GM12801 (cell line): Measurements from ENCODE around the gene SCYGR5.

Experiments used
- TF ChIP-seq, protein P1 (sequence below): IDR thresholded peaks from one replicate; pipeline ENCODE4 v1.5.1; 2011; ENCODE audit warnings: control low read depth; ENCODE audit not compliant: insufficient read length; ENCODE audit errors: extremely low read depth

Gene SCYGR5

GRCh38 chr2:227630322-227630721, 36.3 kb upstream of the SCYGR5 start:
- TF ChIP-seq, protein P1, sequence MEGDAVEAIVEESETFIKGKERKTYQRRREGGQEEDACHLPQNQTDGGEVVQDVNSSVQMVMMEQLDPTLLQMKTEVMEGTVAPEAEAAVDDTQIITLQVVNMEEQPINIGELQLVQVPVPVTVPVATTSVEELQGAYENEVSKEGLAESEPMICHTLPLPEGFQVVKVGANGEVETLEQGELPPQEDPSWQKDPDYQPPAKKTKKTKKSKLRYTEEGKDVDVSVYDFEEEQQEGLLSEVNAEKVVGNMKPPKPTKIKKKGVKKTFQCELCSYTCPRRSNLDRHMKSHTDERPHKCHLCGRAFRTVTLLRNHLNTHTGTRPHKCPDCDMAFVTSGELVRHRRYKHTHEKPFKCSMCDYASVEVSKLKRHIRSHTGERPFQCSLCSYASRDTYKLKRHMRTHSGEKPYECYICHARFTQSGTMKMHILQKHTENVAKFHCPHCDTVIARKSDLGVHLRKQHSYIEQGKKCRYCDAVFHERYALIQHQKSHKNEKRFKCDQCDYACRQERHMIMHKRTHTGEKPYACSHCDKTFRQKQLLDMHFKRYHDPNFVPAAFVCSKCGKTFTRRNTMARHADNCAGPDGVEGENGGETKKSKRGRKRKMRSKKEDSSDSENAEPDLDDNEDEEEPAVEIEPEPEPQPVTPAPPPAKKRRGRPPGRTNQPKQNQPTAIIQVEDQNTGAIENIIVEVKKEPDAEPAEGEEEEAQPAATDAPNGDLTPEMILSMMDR, result no peak

DNA sequence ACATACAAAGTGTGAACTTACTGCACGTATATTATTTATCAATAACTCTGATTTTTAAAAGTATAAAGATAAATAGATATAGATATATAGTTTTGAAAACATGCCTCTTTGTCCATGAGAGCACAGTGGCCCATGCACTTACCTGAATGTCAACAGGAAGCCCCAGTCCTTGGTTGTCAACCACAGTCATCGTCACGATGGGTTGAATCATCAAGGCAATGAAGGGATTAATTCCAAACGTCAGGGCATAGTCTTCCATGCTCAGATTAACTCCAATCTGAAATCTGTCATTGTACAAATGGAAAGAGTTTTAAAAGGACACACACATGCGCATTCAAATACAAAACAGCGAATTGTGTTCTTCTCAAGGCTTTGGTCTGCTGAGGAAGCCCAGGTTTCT, 33.8 kb upstream of the SCYGR5 start:
- TF ChIP-seq, protein P1, result no peak

- TF ChIP-seq, protein P1, result no peak
These were observed 32.4 kb upstream of the SCYGR5 start for GRCh38 chr2:227634201-227634600.

DNA sequence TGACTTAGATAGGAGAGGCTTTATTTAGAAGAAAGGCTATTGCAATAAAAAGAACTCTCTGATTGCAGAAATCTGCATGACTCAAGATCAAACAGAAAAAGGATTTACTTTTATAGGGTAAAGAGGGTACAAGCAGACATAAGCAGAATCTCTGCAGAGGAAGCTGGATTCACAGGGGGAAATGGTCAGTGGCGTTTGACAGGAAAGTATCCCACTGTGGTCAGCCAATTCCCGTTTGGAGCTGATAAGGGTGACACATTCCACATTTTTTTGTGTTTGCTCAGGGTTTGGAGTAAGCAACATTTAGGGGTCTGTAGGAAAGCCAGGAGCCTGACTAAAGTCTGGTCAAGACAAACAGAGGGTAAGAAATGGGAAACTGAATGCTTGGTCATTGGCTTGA, 23.9 kb upstream of the SCYGR5 start:
- TF ChIP-seq, protein P1, result no peak

DNA sequence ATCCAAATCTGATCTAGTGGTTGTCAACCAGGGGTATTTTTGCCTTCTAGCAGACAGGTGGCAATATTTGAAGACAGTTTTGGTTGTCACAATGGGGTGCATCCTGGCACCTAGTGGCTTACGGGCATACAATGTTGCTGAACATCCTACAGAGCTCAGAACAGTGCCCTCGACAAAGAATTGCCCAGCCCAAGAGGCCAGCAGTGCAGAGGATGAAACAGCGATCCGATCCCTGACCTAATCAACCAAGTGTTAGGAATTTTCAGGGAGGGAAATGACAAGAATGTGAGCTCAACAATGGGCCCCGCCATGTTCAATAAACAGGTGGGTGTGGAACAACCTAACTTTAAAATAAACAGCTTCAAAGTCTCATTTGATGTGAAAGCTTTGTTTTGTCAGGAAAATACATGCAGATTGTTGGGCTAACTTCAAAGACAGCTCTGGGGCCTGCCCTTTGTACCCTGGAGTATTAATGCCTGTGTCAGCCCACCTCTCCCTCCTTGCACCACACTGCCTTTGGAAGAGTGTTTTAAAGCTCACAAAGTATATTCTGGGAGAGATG, 22.5 kb upstream of the SCYGR5 start:
- TF ChIP-seq, protein P1, result no peak

DNA sequence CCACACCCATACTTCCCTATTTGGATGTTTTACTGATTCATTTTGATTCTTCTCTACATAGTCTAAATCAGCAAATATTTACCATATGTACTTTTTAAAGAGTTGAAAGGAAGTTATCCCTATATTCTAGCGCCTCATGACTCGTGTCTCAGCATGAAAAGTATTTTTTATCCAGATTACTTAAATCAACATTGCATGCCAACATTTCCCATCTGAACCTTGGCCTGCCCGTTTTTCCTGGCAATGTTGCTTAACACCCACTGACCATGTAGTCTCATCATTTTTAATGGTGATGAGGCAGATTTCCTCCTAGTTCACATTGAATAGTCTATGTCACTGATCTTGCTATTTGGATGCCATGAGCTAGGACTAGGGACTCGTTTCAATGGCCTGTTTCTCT, 13.2 kb upstream of the SCYGR5 start:
- TF ChIP-seq, protein P1, result no peak

- TF ChIP-seq, protein P1, result no peak
These were observed 12.2 kb upstream of the SCYGR5 start for GRCh38 chr2:227654426-227654825.

GRCh38 chr2:227655454-227655853, 11.2 kb upstream of the SCYGR5 start:
- TF ChIP-seq, protein P1, result no peak
